HG03378 (cell line): ENCODE data around the gene SLC25A36.
A peak's percentile ranks its signal among the peaks of the same experiment; 100 is the strongest.

Experiments
- ATAC-seq: cut with Tn5 transposase; IDR thresholded peaks from one replicate; pipeline ENCODE4 v1.9.1; 2021; ENCODE audit warnings: mild to moderate bottlenecking, moderate library complexity; ENCODE audit not compliant: unreplicated experiment

Gene SLC25A36

DNA sequence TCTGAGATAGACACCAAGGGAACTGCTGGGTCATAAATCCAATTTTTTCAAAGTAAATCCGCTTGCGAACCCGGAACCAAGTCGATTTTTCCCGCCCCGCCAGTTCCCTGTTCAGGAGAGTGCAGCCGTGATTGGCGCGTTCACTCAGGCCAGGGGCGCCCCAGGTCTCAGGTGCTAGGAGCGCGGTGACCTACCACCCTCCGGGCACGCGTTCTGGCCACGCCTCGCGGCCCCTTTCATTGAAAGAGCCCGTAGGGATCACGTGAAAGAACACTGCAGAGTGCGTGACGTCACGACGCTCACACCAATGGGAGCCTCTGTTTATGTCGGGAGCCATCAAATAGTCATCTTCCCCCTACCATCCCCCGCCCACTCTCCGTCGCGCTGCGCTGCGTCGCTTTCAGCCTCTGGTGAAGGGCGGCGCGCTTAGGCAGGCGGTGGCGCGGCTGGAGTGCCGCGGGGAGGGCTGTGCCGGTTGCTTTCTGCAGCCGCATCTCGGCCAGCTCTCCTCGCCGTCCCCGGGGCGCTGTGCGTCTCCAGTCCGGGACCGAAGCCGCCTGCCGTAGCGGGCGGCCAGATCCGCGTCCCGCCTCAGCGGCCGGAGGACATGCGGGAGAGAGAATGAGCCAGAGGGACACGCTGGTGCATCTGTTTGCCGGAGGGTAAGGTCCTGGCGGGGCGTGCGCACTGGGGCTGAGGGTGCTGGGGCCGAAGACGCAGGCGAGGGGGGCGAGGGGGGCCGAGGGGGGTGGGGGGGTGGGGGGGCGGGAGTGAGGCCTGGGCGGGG is at the start of gene SLC25A36:
SLC25A36 (plus strand) TSS at position 403 of the 787 bp plus-strand sequence; CDS start at position 622, 219 bp downstream.
- peak; percentile 98 for ATAC-seq

DNA sequence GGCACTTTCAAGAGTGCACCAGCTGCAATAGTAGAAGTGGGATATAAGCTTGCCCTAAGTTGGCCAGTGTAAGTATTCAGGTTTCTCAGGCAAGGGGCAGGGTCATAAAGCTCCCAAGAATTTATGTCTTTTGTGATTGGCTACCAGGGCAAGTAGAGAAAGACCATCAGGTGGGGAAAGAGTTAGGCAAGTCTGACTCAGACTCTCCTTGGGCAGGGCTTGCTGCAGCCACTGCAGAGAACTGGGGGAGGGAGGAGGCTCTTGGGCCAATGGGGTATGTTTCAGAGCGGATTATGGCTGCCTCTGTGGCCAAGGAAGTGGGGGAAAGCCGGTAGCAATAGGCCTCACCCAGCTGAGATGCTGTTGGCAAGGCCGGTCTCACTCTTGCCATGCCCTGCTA is 44.6 kb upstream of the SLC25A36 start:
- no peak for ATAC-seq

- ATAC-seq: no peak
These were observed 43.1 kb upstream of the SLC25A36 start for GRCh38 chr3:140898340-140899180.

DNA sequence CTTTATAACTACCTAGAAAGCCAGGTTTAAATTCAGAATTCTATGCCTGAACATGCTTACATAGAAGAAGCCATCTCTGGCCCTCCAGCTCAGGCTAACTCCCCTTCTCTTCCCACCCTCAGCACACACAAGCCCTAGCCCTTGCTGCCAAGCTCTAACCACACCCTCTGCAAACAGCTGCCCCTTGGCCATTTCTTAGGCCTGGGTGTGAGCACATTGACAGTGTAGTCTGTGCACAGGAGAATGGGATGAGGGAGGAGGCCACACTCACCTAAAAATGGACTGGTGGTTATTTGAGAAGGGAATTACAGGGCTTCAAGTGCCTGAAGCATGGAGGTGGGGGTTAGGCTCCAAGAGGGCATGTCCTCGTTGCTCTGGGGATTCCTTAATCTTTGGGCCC is 42.3 kb upstream of the SLC25A36 start:
- no peak for ATAC-seq

DNA sequence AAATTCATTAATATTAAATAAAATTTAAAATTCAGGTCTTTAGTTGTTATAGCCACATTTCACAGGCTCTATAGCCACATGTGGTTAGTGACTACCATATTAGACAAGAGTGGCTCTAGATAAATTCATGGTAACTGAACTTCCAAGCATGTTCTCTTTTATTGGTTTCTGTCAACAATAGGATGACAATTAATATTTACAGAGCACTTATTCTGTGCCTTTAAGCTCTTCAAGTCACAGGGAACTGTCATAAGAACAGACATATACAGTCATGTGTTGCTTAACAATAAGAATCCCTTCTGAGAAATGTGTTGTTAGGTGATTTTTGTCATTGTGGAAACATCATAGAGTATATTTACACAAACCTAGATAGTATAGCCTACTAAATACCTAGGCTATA is 38.8 kb upstream of the SLC25A36 start:
- ATAC-seq: no peak

DNA sequence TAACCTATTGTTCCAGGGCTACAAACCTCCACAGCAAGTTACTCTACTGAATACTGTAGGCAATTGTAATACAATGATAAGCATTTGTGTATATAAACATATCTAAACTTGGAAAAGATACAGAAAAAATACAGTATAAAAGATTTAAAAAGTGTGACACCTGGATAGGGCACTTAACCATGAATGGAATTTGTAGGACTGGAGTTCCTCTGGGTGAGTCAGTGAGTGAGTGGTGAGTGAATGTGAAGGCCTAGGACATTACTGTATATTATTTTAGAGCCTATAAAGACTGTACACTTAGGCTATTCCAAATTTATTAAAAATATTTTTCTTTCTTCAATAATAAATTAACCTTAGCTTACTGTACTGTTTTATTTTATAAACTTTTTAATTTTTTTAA is 38.4 kb upstream of the SLC25A36 start:
- ATAC-seq: no peak

DNA sequence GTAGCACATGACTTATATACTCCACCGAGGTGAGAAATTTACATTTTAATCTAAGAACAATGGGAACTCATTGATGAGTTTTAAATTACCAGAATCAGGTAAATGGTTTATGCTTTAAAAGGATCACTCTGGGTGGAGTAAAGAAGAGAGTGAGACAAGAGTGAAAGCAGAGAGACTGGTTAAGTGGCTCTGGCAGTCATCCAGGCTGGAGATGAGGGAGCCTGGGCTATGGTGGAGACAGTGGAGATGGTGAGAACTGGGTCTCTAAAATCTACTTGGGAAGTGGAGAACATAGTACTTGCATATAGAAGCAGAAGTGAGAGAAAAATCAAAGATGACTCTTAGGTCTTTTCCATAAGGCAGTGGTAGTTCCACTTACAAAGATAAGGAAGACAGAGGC is 37.1 kb upstream of the SLC25A36 start:
- ATAC-seq: no peak

DNA sequence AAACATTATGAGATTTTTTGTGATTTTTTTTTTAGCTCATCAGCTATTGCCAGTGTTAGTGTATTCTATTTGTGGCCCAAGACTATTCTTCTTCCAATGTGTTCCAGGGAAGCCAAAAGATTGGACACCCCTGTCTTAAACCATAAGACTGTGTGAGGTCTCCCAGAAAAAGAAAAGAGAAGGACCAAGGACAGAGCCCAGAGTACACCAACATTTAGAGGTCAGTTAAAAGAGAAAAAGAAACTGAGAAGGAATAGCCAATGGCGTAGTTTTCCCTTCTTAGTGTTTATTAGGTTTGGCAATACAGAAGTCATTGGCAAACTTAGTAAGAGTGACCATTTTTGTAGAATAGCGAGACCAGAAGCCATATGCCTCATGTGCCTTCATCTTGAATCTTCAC is 36.1 kb upstream of the SLC25A36 start:
- ATAC-seq: no peak

DNA sequence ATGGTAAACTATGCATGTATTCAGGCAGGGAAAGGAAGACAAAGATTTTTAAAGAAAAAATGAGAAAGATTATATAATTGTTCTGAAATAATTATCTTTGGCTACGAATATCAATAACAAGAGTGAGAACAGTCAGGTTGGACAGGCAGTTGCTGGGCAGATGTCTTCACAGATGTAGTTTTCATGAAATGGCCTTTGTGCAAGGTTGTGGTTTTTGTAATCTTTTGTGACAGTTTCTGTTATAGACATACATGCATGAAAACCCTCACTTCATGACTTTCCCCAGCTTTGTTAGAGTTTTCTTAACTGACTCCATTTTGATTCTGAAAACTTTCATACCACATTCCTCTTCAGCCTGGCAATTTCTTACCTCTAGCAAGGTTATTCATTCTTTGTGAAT is 34.9 kb upstream of the SLC25A36 start:
- no peak for ATAC-seq

- no peak for ATAC-seq
These were observed 30.8 kb upstream of the SLC25A36 start for GRCh38 chr3:140910860-140911259.

GRCh38 chr3:140911822-140912221 is 29.8 kb upstream of the SLC25A36 start:
- ATAC-seq: no peak

- no peak for ATAC-seq
These were observed 27.9 kb upstream of the SLC25A36 start for GRCh38 chr3:140913728-140914127.

GRCh38 chr3:140914384-140914945 is 27.2 kb upstream of the SLC25A36 start:
- no peak for ATAC-seq

DNA sequence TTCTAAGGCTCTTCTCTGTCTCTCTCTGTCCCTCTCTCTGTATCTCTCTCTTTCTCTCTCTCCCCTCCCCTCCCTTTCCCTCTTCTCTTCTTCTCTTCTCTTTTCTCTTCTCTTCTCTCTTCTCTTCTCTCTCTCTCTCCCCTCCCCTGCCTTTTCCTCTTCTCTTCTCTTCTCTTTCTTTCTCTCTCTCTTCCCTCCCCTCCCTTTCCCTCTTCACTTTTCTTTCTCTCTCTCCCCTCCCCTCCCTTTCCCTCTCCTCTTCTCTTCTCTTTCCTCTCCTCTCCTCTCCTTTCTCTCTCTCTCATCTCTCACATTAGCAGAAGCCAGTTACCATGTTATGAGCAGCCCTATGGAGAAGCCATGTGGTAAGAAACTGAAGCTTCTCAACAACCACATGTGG is 25.0 kb upstream of the SLC25A36 start:
- ATAC-seq: no peak

DNA sequence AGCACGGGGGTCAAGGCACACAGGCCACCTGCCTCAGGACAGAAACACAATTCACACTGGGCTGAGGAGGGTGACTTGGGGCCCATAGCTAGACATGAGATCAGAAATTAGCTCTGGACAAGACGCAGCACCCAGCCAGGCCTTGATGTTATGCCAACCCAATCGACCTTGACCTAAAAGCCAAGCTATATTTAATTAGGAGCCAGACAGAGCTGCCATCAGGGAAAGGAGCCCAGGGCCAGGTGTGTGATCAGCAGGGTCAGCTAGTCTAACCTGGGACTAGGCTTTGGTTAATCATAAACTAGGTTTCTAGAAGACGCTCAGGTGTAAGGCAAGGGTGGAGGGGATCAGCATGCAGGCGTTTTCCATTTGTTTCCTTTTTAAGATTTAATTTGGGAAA is 23.9 kb upstream of the SLC25A36 start:
- no peak for ATAC-seq

- ATAC-seq: no peak
These were observed 21.6 kb upstream of the SLC25A36 start for GRCh38 chr3:140920029-140920428.

GRCh38 chr3:140922634-140923033 is 19.0 kb upstream of the SLC25A36 start:
- no peak for ATAC-seq

DNA sequence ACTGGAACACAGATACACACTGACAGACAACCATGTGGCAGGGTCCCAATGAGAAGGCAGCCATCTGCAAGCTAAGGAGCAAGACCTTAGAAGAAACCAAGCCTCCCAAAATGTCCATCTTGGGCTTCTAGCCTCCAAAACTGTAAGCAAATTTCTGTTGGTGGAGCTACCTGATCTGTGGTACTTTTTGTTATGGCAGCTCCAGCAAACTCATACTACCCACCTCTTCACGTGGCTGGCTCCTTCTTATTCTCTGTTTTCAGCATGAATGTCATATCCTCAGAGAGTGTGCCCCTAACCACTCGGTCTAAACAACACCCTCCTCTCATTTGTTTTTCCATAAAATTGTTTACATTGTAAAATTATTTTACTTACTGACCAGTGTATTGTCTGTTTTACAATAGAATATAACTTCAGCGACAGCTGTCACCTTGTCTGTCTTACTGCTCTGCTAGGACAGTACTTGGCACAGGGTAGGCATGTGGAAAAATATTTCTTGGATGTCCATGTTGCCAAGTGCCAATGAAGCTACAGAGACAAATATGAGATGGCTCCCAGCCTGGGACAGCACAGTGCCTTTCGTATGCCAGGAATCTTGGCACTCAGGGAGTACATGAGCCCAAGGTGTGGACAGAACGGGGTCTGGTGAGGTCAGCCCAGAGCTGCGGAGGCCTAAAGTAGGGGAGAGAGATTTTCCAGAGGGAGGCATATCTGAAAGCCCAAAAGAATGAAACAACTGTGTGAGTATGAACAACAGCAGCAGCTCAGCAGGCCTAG is 17.4 kb upstream of the SLC25A36 start:
- no peak for ATAC-seq

GRCh38 chr3:140927279-140928069 is 14.2 kb upstream of the SLC25A36 start:
- no peak for ATAC-seq

DNA sequence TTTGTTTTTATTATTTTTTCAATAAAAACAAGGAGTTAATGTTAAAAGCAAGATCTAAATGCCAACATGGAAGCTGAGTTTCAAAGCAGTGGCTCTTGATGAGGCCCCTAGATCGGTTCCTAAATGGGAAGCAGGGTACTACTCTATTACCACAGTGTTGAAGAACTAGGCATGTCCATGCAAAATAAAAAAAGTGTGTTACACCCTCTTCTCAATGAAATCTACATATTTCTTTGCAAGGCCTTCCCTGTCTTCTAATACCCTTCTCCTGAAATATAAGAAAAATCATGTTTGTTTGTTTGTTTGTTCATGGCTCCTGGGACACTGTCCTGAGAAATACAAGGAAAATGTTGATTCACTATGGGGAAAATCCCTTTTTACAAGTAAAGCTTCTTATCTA is 12.2 kb upstream of the SLC25A36 start:
- ATAC-seq: no peak
